Mesothelial cell of epicardium (in vitro differentiated cells): ENCODE results near the gene PXYLP1. TPM values are rescaled to one million over a fixed set of nuclear protein-coding genes. Genes with fewer than 3 reads are reported as not detected.

Source experiments
- DNase-seq, 2 experiments: peaks; one replicate each; pipeline ENCODE4 v3.0.0; 2021; ENCODE audit warnings: low spot score in 2 of 2; ENCODE audit not compliant: unreplicated experiment in 2 of 2
- H3K27ac Mint-ChIP-seq: 2 replicates; pipeline ENCODE4 v1.8.0; 2021; ENCODE audit warnings: mixed read lengths
- H3K27me3 Mint-ChIP-seq: 2 replicates; pipeline ENCODE4 v1.8.0; 2021; ENCODE audit warnings: low read depth, mixed read lengths
- H3K36me3 Mint-ChIP-seq: 2 replicates; pipeline ENCODE4 v1.8.0; 2021; ENCODE audit warnings: mixed read lengths
- H3K4me1 Mint-ChIP-seq: 2 replicates; pipeline ENCODE4 v1.8.0; 2021; ENCODE audit warnings: mixed read lengths
- H3K4me3 Mint-ChIP-seq: 2 replicates; pipeline ENCODE4 v1.8.0; 2021; ENCODE audit warnings: mild to moderate bottlenecking, moderate library complexity, mixed read lengths
- H3K9me3 Mint-ChIP-seq: 2 replicates; pipeline ENCODE4 v1.8.0; 2021; ENCODE audit warnings: mixed read lengths
- total RNA-seq: library from RNA; stranded (reverse); gene quantifications from 3 replicates; pipeline ENCODE4 v1.2.1, GENCODE V29; 2021
- TF ChIP-seq, protein P1 (sequence below): fragments of 200-600 bp; sonication (generic); IDR thresholded peaks from one replicate; pipeline ENCODE4 v1.5.0; 2021; ENCODE audit warnings: antibody characterized with exemption; ENCODE audit not compliant: unreplicated experiment

Gene PXYLP1
- total RNA-seq, 1 donor from 2014 or later, result 40.5 TPM

DNA sequence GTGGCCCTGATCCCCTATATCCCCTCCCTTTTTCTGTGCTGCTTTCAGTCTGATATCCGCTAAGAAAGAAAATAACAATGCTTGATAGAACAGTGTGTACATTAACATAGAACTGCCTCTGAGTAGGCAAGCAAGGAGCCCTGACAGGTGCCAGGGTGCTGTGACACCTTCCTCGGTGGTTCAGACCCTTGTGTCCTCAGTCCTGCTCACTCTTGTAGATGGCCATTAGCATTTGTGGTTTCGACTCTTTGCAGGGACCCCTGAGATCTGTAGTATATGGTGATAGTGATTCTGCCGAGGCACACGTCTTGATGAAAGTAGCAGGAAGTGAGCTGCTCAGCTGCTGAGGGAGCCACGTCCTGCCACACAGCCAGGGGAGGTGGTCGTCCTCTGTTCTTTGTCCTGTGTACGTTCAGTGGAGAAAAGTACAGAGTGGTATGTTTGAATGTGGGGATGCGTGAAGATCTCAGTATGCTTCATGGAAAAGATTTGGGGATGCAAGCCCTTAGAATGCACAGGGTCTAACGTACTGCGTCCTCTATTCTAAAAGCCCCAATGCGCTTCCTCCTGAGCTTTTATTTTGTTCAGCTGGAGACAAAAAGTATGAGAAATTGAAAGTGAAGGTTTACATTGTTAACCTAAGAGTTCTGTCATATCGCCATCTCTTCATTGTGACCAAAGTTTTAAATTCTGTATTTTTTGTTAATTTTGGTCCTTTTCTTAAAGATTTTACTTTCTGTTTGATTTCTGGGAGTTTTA lies 35.4 kb downstream of the PXYLP1 start:
- no peaks in the 10 kb centered on the region for H3K27me3 Mint-ChIP-seq
- DNase-seq, result no peak
- no peak overlapping the region for H3K27ac Mint-ChIP-seq
- TF ChIP-seq, protein P1, sequence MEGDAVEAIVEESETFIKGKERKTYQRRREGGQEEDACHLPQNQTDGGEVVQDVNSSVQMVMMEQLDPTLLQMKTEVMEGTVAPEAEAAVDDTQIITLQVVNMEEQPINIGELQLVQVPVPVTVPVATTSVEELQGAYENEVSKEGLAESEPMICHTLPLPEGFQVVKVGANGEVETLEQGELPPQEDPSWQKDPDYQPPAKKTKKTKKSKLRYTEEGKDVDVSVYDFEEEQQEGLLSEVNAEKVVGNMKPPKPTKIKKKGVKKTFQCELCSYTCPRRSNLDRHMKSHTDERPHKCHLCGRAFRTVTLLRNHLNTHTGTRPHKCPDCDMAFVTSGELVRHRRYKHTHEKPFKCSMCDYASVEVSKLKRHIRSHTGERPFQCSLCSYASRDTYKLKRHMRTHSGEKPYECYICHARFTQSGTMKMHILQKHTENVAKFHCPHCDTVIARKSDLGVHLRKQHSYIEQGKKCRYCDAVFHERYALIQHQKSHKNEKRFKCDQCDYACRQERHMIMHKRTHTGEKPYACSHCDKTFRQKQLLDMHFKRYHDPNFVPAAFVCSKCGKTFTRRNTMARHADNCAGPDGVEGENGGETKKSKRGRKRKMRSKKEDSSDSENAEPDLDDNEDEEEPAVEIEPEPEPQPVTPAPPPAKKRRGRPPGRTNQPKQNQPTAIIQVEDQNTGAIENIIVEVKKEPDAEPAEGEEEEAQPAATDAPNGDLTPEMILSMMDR, result no peak
- no peaks in the 10 kb centered on the region for H3K4me1 Mint-ChIP-seq
- H3K36me3 Mint-ChIP-seq, result peaks cover 8% of the 10 kb centered on the region
- H3K9me3 Mint-ChIP-seq, result no peaks in the 10 kb centered on the region
- H3K4me3 Mint-ChIP-seq, result no peak overlapping the region

DNA sequence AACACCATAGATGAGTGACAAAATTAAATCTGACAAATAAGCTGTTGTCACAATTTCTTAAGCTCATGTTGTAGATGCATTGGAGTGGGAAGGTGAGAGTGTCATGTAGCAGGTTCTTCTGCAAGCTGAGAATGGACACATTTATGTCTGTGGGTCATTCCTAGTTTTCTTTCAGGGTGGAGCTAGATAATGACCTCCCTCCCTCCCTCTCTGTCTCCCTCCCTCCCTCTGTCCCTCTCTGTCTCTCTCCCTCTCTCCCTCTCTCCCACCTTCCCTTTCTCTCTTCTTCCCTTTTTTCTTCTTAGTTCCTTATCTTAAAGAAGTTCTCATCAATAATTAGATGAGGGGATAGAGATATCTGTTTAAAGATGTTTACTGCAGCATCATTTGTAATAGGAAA lies 36.0 kb downstream of the PXYLP1 start:
- Mint-ChIP-seq H3K27ac (no peak overlapping the region), H3K4me3 (no peak overlapping the region), H3K9me3 (no peaks in the 10 kb centered on the region), H3K4me1 (no peaks in the 10 kb centered on the region), H3K27me3 (no peaks in the 10 kb centered on the region), H3K36me3 (peaks cover 8% of the 10 kb centered on the region)
- DNase-seq, result no peak
- TF ChIP-seq, protein P1, result no peak

DNA sequence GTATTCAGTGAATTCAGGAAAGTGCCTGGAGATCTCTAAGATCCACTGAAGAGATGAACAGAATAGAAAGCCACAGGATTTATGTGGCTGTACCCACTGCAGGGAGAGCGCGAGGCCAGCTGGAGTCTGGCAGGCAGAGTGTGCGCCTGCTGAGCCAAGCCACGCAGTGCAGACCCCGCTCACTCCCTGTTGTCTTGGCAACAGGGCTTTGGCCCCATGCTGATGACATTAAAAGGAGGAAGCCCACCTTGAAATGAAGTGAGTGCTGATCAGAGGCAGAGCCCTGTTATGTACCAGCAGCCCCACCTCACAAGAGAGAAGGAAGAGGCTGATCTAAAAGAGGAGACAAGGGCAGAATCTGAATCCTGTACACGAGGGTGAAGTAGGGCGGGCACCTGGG lies 36.7 kb downstream of the PXYLP1 start:
- H3K4me1 Mint-ChIP-seq, result no peaks in the 10 kb centered on the region
- no peaks in the 10 kb centered on the region for H3K9me3 Mint-ChIP-seq
- no peak for DNase-seq
- H3K4me3 Mint-ChIP-seq, result no peak overlapping the region
- TF ChIP-seq, protein P1, result no peak
- H3K27me3 Mint-ChIP-seq, result no peaks in the 10 kb centered on the region
- peaks cover 8% of the 10 kb centered on the region for H3K36me3 Mint-ChIP-seq
- H3K27ac Mint-ChIP-seq, result no peak overlapping the region

DNA sequence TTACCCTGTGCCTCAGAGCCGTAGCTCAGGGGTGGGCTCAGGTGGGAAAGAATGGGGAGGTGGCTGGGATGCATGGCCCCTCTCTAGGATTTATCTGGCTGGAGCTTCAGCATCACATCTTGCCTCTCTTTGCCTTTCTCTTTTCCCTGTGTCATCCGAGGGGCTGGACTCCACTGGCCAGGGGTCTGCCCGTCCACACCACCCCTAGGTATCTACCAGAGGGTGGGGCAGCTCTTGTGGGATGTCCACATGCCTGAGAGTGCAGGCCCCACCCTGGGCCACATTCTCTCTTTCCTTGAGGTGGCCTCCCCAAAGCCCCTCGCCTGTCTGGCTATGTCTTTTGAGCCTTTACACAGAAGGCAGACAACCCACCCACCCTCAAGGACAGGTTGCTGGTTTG lies 37.2 kb downstream of the PXYLP1 start:
- TF ChIP-seq, protein P1, result no peak
- Mint-ChIP-seq H3K27ac (no peak overlapping the region), H3K36me3 (peaks cover 8% of the 10 kb centered on the region), H3K4me1 (no peaks in the 10 kb centered on the region), H3K4me3 (no peak overlapping the region), H3K27me3 (no peaks in the 10 kb centered on the region), H3K9me3 (no peaks in the 10 kb centered on the region)
- DNase-seq, result no peak

DNA sequence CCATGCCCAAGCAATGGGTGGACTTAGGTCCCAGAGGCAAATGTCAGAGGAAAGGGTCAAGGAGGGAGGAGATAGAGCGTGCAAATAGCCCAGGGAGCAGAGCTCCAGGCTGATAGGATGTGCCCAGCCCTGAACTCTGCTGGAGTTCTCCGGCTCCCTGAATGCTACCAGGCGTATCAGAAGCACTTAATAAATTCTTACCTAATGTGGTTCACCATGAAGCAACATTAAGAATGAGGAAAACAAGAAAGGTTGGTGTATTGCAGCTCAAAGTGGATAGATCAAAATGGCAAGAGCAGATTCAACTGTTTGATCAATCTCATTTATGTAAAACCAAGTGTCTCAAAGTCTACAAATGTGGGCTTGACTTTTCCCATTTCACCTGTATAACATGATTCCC lies 38.3 kb downstream of the PXYLP1 start:
- Mint-ChIP-seq H3K27ac (no peak overlapping the region), H3K36me3 (peaks cover 8% of the 10 kb centered on the region), H3K4me1 (peaks cover 5% of the 10 kb centered on the region), H3K27me3 (no peaks in the 10 kb centered on the region), H3K9me3 (no peaks in the 10 kb centered on the region), H3K4me3 (no peak overlapping the region)
- TF ChIP-seq, protein P1, result no peak
- no peak for DNase-seq
